HUDEP-2 (cell line): ENCODE data around the gene TMEM141.

Experiments used
- DNase-seq, 76 experiments: peaks; one replicate each; lab custom pipeline; 2025; ENCODE audit not compliant: unreplicated experiment in 76 of 76; lab: John Stamatoyannopoulos, UW

Gene TMEM141

DNA sequence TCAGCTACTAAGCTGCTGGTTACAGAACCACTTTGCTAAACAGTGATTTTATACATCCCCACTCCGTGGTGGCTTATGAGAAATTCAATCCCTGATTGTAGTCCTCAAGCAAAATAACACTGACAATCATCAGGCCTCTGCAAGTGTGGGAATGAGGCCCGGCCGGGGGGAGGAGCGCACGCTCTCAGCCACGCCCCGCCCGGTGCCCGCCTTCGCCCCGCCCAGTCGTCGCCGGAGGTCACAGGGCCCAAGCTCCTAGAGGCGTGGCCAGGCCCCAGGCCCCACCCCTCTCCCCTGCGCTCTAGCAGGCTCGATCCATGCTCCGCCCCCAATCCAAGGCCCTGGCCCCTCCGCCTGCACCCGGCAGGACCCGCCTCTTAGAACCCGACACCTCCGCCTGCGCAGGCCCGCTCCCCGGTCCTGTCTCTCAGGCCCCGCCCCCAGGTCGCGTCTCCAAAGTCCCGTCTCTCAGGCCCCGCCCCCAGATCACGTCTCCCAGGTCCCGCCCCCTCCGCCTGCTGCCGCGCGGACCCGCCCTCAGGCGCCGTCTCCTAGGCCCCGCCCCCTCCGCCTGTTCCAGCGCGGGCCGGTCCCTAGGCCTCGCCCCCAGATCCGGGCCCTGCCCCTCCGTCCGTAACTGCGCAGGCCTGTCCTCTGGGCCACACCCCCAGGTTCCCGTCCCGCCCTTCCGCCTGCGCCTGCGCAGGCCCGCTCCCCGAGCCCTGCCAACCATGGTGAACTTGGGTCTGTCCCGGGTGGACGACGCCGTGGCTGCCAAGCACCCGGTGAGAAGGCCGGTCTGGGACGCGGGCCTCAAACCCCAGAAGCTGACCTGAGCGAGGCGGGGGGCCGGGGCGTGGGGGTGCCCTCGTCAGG, at the start of gene TMEM141:
TMEM141 (plus strand) TSS at position 705 of the 876 bp plus-strand sequence; CDS start at position 732, 27 bp downstream.
- peak; percentile 83 to 100 (median 99) for DNase-seq

DNA sequence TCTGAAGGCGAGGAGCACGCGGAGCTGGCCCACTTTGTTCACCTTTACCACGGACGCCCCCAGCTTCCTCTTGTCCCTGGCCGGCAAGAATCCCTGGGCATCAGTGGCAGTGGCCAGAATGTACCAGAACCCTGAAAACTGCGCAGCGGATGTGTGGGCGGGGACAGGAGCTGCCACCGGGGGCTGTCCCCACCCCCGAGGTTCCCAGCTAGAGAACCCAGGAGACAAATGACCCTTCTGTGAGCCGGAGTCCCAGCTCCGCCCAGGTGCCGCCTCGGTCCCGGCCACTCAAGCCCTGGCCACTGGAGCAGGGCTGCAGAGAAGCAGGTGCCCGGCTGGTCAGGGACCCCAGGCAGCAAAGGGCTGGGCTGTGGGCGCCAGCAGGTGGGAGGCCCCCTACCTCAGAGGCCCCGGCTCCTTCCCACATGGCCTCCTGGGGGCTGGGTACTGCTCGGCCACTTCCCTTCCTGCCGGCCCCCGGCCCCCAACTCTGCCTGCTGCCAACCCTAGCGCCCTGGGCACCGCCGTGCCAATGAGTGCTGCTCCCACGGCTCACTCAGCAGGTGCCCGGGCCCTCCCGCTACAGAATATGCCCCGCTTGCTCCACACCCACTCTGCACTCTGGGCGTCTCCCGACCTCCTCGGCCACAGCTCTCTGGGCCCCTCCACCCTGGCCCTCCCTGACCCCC, 49.1 kb upstream of the TMEM141 start:
- peak in 6 of 76 experiments; percentile 18 to 36 (median 26) for DNase-seq

DNA sequence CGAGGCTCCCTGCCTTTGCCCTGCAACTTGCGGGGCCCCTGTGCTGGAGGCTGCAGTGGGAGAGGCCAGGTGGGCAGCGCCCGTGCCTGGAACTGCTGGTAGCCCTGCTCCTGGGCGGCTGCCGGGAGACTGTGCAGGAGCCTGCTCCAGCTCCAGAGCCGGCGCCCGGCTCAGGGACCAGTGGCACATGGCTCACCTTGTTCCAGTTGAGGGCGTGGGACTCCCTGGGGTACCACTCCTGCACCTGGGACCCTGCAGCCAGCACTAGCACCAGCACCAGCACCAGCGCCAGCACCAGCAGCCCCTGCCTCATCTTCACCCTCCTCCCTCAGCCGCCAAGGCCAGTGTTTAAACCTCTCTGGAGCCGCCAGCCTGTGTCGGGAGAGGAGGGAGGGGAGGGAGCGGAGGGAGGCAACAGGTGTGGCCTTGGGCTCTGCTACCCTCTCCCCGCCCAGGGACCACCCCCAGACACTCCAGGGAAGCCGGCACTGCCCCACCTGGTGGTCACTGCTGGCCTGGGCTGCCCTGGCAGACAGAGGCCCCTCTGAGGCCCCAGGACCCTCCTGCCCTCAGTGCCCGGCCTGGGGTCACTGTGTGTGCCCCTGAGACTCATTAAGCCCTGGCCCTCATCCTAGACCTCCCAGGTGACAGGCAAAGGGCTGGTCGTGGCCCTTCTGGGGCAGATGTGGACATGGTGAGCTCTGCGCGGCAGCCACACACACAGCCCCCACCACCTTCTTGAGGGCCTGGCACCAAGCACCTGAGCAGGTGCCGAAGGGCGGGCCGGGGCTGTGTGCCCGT, 48.4 kb upstream of the TMEM141 start, which contains the start of gene LCN10:
LCN10 (minus strand) TSS at position 350 of the 801 bp plus-strand sequence; CDS start at position 313, 37 bp downstream.
- no peak for DNase-seq

DNA sequence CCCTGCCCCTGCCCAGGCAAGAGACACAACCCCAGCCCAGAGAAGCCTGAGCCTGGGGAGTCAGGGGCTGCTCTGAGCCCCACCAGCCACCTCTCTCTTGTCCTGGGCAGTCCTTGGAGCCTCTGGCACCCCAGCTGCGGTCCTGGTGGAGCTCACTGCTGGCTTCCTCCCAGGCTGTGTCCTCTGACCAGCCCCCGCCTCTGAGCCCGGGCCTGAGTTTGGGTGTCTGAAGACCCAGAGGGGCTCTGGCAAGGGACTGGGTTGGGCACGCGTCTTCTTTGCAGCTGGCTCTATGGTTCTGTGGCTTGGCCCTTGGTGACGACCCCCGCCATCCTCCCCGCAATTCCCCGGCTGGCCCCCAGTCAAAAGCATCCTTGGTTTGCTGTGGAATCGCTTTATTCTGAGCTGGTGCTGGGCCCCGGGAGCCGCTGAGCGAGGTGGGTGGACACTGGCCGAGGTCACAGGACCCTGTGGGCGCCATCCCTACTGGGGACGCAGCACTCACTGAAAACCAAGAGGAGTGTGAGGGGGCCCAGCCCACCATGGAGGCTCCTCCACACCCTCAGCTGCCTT, 47.4 kb upstream of the TMEM141 start:
- no peak for DNase-seq

DNA sequence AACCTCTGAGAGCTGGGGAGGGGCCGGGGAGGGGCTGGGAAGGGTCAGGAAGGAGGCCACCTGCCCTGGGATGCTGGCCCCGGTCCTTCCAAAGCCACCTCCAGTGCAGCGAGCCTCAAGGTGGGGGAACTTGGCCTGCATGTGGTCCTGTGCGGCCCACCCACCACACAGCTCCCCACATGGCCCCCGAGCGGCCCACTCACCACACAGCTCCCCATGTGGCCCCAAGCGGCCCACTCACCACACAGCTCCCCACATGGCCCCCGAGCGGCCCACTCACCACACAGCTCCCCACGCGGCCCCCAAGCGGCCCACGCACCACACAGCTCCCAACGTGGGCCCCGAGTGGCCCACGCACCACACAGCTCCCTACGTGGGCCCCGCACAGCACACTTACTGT, 46.4 kb upstream of the TMEM141 start:
- no peak for DNase-seq

DNA sequence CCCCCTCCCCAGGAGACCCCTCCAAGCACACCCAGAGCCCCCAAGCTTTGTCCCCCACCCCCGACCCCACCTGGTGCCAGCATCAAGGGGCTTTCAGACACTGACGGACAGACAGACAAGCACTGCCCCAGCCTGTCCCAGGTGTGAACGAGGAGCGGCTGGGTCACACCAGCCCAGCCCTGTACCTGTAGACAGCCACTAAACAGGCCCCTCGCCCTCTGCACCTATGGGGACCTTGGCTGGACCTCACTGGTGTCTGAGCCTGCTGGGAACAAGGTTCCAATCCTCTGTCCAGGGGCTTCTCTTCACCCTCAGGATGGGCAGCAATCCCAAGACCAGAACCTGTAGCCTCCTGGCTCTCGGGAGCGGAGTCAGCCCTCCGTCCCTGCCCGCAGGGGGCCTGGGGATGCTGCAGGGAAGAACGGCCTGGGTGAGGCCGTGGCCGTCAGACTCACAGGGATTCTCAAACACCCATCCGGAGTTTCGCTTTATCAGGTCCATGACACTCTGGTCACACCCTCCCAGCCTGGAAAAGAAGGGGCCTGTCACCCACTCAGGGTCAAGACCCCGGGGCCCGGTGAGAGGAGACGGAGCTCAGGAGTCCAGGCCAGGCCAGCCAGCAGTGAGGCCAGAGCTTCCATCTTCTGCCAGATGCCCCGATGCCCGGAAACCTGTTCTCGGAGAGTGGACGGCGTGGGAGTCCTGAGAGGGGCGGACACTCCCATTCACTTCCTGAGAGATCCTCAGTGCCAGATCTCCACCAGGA, 45.6 kb upstream of the TMEM141 start:
- DNase-seq: no peak

DNA sequence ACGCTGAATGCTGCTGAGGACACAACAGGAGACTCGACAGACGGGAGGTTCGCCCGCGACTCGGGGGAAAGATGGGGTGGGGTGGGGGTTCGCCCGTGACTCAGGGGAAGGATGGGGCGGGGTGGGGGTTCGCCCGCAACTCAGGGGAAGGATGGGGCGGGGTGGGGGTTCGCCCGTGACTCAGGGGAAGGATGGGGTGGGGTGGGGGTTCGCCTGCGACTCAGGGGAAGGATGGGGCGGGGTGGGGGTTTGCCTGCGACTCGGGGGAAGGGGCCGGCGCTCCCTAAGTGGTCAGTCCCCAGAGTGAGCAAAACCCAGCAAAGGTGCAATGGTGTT, 45.0 kb upstream of the TMEM141 start:
- DNase-seq: no peak

DNA sequence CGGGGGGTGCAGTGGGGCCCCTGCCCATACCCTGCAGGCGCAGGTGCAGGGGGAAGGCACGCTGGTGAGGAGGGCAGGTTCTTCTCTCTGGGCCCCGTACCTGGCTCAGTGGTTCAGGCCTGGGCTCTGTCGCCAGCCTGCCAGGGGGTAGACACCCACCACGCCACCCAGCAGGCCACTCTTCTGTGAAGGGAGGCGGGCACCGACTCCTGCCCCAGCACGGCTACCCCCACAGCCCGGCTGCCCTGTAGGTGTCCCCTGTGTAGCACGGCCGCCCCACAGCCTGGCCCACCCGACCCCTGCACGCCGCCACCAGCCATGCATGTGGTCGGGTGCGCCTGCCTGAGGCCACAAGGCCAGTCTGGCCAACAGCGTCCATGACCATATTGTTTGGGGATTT, 44.5 kb upstream of the TMEM141 start:
- DNase-seq: no peak

DNA sequence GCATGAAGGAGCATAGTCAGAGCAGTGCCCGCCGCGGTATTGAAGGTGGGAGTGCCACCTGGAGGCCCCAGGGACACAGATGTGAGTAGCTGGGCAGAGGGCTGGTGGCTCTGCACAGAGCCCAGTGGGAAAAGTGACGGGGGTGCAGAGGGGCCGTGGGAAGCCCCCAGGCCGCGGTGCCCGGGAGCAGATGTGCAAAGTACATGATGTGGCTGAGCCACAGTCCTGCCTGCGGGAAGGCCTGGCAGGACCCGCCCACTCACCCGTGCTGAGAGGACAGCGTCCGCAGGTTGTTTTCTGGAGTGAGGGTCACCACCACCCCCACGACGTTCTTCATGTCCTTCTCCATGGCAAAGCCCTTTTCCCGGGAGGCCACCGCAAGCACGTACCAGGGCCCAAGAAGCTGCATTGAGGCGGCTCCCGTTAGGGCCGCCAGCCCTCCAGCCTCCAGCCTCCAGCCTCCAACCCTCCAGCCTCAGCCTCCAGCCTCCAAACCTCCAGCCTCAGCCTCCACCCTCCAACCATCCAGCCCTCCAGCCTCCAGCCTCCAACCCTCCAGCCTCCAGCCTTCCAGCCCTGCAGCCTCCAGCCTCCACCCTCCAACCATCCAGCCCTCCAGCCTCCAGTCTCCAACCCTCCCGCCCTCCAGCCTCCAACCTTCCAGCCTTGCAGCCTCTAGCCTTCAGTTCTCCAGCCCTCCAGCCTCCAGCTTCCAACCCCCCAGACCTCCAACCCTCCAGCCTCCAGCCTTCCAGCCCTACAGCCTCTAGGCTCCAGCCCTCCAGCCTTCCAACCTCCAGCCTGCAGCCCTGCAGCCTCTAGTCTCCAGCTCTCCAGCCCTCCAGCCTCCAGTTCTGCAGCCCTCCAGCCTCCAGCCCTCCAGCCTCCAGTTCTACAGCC, 43.7 kb upstream of the TMEM141 start:
- no peak for DNase-seq

DNA sequence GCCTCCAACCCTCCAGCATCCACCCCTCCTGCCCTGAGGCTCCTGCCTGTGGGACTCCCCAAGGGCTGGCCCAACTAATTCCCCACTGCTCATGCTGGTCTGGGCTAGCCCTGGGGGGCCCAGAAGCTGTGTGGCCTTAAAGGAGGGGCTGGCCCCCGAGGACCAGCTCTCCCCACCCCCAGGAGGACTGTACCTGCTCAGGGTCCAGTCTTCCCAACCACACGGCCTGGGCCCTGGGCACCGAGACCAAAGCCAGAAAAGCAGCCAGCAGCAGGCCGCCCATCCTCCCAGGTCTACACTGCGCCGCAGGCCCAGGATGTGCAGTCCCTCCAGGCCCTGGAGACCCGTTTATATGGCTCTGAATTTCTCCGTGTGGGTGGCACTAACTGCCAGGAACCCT, 42.9 kb upstream of the TMEM141 start, which contains the start of gene LCN6:
LCN6 (minus strand) TSS at position 325 of the 400 bp plus-strand sequence; CDS start at position 283, 42 bp downstream.
- no peak for DNase-seq

DNA sequence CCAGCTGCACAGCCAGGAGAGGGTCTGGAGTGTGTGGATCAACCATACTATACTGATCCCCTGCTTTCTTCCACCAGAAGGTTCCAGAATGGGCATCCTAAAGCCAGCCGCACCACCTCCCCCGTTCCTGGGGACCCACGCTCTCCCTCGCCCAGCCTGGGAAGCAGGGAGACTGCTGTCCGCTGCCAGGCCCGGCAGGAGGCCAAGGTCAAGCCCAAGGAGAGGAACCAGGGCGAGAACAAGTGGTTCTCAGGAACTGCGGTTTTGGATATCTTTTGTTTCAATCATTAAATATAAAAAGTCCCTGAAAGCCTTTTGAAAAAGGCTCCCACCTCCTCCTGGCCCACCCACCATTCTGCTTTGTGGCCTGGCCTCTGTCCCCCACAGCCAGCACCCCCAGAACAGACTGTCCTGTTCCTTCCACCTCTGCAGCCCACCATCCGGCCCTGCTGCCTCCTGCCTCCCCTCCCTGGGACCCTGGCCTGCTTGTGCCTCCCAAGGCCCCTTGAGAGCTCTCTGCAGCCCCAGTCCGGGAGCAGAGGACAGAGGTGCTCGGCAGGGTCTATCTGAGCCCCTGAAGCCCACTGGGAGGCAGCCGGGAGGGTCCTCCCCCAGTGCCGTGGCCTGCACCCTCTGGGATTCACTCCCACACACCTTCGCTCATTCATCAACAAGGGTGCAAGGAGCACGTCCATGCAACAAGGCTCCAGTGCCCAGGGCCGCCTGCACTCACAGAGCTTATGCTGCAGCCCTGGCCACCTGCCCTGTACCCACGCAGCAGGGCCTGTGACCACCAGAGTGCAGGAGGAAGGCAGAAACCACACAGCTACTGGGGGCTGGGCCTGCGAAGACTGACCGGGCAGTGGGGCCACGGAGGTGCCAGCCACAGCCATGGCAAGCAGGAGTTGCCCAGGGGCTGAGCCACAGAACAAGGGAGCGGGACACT, 42.2 kb upstream of the TMEM141 start:
- peak in 13 of 76 experiments; percentile 3 to 35 (median 20) for DNase-seq

DNA sequence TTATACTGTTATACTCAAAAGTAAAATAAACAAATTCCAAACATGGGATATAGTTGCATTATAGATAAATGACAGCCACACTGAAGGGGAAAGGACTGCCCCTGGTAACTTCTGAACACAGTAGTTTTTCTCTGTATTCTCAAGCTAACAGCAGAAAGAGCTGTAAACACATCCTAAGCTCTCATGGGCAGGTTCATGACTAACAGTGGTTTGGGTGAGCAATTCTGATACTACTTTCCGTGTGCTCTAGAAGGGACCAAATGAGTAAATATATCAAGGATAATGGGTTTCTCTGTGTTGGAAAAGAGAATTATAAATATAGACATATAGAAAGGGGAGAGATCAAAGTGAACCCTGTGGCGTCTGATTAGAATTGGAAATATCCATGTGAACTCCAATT, 40.6 kb upstream of the TMEM141 start:
- DNase-seq: no peak

DNA sequence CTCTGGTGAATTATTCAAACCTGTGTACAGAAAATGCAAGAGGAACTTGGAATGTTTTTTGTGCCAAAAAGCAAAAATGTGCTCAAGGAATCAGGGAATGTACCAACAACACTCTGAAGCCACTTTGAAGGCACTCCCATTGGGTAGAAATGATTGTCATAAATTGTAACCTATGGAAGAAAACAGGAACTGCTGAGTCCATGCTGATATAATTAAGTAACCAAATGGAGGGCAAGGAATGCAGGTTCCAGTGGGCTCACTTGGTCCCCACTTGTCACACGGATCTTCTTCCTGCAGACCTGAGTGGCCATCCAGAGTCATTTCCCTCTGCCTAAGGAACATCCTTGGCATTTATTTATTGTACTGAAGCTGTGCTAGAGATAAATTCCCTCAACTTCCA, 39.9 kb upstream of the TMEM141 start:
- no peak for DNase-seq

DNA sequence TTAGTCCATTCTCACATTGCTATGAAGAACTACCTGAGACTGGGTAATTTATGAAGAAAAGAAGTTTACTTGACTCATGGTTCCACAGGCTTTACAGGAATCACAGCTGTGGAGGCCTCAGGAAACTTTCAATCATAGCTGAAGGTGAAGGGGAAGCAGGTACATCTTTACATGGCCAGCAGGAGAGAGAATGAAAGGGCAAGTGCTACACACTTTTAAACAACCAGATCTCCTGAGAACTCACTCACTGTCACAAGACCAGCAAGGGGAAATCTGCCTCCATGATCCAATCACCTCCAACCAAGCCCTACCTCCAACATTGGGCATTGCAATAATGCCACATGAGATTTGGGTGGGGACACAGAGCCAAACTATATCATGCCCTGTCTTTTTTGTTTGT, 39.3 kb upstream of the TMEM141 start:
- DNase-seq: no peak

DNA sequence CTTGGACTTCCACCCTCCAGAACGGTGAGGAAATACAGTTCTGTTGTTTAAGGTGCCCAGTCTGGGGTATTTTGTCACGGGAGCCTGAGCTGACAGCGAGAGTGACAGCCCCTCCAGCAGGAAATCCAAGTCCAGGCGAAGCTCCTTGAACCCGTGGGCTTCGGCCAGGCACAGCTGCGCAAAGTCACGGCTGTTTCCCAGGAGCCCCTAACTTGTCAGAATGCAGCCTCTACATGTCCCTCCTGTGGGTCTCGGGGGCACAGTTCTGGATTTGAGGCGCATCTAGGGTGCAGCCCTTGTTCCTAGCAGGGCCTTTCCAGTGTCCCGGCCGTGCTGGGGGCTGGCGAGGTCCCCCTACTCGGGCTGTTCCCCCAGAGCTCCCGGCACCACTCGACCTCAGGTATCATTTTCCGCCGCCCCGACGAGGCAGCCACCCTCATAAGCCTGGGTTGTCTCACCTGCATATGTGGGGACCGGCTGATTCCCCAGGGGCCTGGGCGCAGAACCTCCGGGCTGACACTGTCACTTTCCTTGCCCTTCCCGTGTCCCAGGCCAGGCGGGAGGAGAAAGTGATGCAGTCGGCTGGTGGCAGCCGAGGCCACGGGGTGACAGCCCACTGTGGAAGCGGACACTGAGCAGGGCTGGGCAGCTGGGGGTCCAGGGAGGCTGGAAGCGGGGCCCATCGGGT, 37.6 kb upstream of the TMEM141 start:
- DNase-seq: no peak

DNA sequence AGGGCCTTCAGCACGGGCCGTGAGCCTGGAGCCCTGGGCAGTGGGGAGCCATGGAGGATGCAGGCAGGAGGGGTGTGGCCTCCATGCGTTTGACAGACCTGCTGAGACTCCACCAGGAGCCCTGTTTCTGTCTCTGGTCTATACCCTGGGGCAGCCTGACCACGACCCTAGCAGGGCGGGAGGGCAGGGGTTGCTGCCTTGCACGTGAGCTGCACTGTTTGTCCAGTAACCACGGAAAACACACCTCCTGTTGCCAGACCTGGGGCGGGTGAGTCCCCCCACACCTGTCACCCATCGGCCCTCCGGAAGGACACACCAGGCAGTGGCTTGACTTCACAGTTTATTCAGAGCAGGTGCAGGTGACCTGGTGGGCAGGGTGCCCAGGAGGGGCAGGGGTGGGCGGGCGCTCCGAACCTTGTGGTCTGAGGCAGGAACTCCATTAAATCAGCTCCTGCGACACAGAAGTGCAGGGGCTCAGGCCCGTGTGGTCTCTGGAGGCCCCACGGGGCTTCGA, 37.0 kb upstream of the TMEM141 start:
- no peak for DNase-seq
